Measurements from ENCODE around the gene TMEFF2.
"Not testable (repeated sequence)": the region's sequence is repeated elsewhere in the genome, so short reads cannot be mapped to it uniquely, and the experiment has no call there.

TMEFF2 gene

GRCh38 chr2:192087398-192087958 lies 107.3 kb downstream of the TMEFF2 start:
- no peak overlapping the region for H3K27ac ChIP-seq
- TF ChIP-seq ZFX (IDR thresholded peaks at IDR 0.05; ENCODE audit: borderline replicate concordance): no peak
- TF ChIP-seq CTCF (IDR thresholded peaks at IDR 0.05): no peak

- TF ChIP-seq CTCF (IDR thresholded peaks at IDR 0.05) (no peak), ZFX (IDR thresholded peaks at IDR 0.05; ENCODE audit: borderline replicate concordance) (no peak)
Observed at GRCh38 chr2:192082121-192082520, 112.6 kb downstream of the TMEFF2 start.

GRCh38 chr2:192080096-192080495 lies 114.6 kb downstream of the TMEFF2 start:
- H3K27ac ChIP-seq: not testable (repeated sequence)

More at GRCh38 chr2:192082121-192082520, 112.6 kb downstream of the TMEFF2 start:
- no peak overlapping the region for H3K27ac ChIP-seq

- no peak for TF ChIP-seq ZFX (IDR thresholded peaks at IDR 0.05; ENCODE audit: borderline replicate concordance)
- TF ChIP-seq CTCF (IDR thresholded peaks at IDR 0.05): no peak
- no peak overlapping the region for H3K27ac ChIP-seq
Observed at GRCh38 chr2:192073878-192074277, 120.9 kb downstream of the TMEFF2 start.

GRCh38 chr2:192072778-192073177 lies 122.0 kb downstream of the TMEFF2 start:
- TF ChIP-seq CTCF (IDR thresholded peaks at IDR 0.05) (no peak), ZFX (IDR thresholded peaks at IDR 0.05; ENCODE audit: borderline replicate concordance) (no peak)
- H3K27ac ChIP-seq: no peak overlapping the region

- H3K27ac ChIP-seq: no peak overlapping the region
- TF ChIP-seq ZFX (IDR thresholded peaks at IDR 0.05; ENCODE audit: borderline replicate concordance) (no peak), CTCF (IDR thresholded peaks at IDR 0.05) (no peak)
Observed at GRCh38 chr2:192072261-192072660, 122.5 kb downstream of the TMEFF2 start.

- no peak for TF ChIP-seq ZFX (IDR thresholded peaks at IDR 0.05; ENCODE audit: borderline replicate concordance)
- no peak for TF ChIP-seq CTCF (IDR thresholded peaks at IDR 0.05)
- H3K27ac ChIP-seq: no peak overlapping the region
Observed at GRCh38 chr2:192070099-192070498, 124.6 kb downstream of the TMEFF2 start.

- no peak for TF ChIP-seq ZFX (IDR thresholded peaks at IDR 0.05; ENCODE audit: borderline replicate concordance)
- TF ChIP-seq CTCF (IDR thresholded peaks at IDR 0.05): no peak
Observed at GRCh38 chr2:192069417-192069816, 125.3 kb downstream of the TMEFF2 start.

More at GRCh38 chr2:192069417-192069816, 125.3 kb downstream of the TMEFF2 start:
- no peak overlapping the region for H3K27ac ChIP-seq

Data from 22Rv1 (cell line).